SU-DHL-6 (cell line): ENCODE data around the gene DAPK1.

ENCODE experiments used
- EZH2phosphoT487 ChIP-seq: fragments of 200-600 bp; sonication (generic), shearing (Covaris generic); conservative IDR thresholded peaks from 2 replicates; pipeline ENCODE4 v1.6.1; 2018; ENCODE audit warnings: mild to moderate bottlenecking, antibody characterized with exemption, low read length, moderate library complexity, mixed read lengths
- TF ChIP-seq, protein P1 (sequence below): fragments of 200-600 bp; sonication (generic); IDR thresholded peaks from one replicate; pipeline ENCODE4 v1.5.1; 2017; ENCODE audit warnings: antibody characterized with exemption, mild to moderate bottlenecking, low read length, moderate library complexity; ENCODE audit not compliant: insufficient read depth, poor library complexity, severe bottlenecking

GRCh38 chr9:87604886-87605588, 107.4 kb downstream of the DAPK1 start:
- TF ChIP-seq, protein P1, sequence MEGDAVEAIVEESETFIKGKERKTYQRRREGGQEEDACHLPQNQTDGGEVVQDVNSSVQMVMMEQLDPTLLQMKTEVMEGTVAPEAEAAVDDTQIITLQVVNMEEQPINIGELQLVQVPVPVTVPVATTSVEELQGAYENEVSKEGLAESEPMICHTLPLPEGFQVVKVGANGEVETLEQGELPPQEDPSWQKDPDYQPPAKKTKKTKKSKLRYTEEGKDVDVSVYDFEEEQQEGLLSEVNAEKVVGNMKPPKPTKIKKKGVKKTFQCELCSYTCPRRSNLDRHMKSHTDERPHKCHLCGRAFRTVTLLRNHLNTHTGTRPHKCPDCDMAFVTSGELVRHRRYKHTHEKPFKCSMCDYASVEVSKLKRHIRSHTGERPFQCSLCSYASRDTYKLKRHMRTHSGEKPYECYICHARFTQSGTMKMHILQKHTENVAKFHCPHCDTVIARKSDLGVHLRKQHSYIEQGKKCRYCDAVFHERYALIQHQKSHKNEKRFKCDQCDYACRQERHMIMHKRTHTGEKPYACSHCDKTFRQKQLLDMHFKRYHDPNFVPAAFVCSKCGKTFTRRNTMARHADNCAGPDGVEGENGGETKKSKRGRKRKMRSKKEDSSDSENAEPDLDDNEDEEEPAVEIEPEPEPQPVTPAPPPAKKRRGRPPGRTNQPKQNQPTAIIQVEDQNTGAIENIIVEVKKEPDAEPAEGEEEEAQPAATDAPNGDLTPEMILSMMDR: no peak
- TF ChIP-seq EZH2phosphoT487: no peak
